CD14-positive monocyte (primary cell): Measurements from ENCODE around the gene ANKRD10. TPM values are rescaled to one million over a fixed set of nuclear protein-coding genes. Genes with fewer than 3 reads are reported as not detected.

ENCODE experiments used
- DNase-seq, 3 donors: peaks; one replicate each; pipeline ENCODE4 v3.0.0-alpha.2; 2011 to 2022
- H2AFZ ChIP-seq: 2 replicates; pipeline ENCODE4 v1.6.0; 2012; ENCODE audit warnings: mild to moderate bottlenecking, low read depth, low read length, inconsistent platforms; ENCODE audit not compliant: insufficient read depth, poor library complexity, severe bottlenecking
- H3K27ac ChIP-seq, 2 donors: 1 replicate in 1 of 2; 2 replicates in 1 of 2; pipeline ENCODE4 v1.5.1; 2012 to 2013; ENCODE audit warnings: low read length in 2 of 2, control low read depth in 1 of 2, inconsistent platforms in 1 of 2, low read depth in 1 of 2, mild to moderate bottlenecking in 1 of 2
- H3K27me3 ChIP-seq, 2 donors: one replicate each; pipeline versions ENCODE4 v1.6.0 to v1.6.1; 2011 to 2013; ENCODE audit warnings: low read length in 2 of 2; ENCODE audit not compliant: control insufficient read depth in 2 of 2, insufficient read depth in 2 of 2
- H3K36me3 ChIP-seq, 2 donors: replicated peaks in 1 of 2; 1 replicate in 1 of 2; 2 replicates in 1 of 2; pipeline versions ENCODE4 v1.5.1 to v1.6.1; 2012 to 2013; ENCODE audit warnings: low read length in 2 of 2, control low read depth in 1 of 2, inconsistent platforms in 1 of 2, mild to moderate bottlenecking in 1 of 2; ENCODE audit not compliant: insufficient read depth in 2 of 2, control insufficient read depth in 1 of 2
- H3K4me1 ChIP-seq, 2 donors: 1 replicate in 1 of 2; 2 replicates in 1 of 2; pipeline versions ENCODE4 v1.5.1 to v1.6.1; 2012 to 2013; ENCODE audit warnings: low read length in 2 of 2, control low read depth in 1 of 2, inconsistent platforms in 1 of 2, mild to moderate bottlenecking in 1 of 2, moderate library complexity in 1 of 2; ENCODE audit not compliant: insufficient read depth in 2 of 2, control insufficient read depth in 1 of 2
- H3K4me2 ChIP-seq: replicated peaks from 2 replicates; pipeline ENCODE3; 2012; ENCODE audit warnings: low read length, moderate library complexity, mild to moderate bottlenecking; ENCODE audit not compliant: poor library complexity, severe bottlenecking; ENCODE audit errors: extremely low read depth
- H3K4me3 ChIP-seq, 3 experiments: fragments of 200-600 bp in 1 of 3; sonication (generic) in 1 of 3; replicated peaks in 1 of 3; 1 replicate in 2 of 3; 2 replicates in 1 of 3; pipeline ENCODE4 v1.5.1; 2011 to 2013; ENCODE audit warnings: low read length in 3 of 3, mild to moderate bottlenecking in 3 of 3, control low read depth in 2 of 3, low read depth in 2 of 3, inconsistent platforms in 1 of 3, moderate library complexity in 1 of 3
- H3K79me2 ChIP-seq: 2 replicates; pipeline ENCODE4 v1.6.0; 2012; ENCODE audit warnings: mild to moderate bottlenecking, control low read depth, inconsistent platforms, low read length, moderate library complexity; ENCODE audit not compliant: insufficient read depth
- H3K9ac ChIP-seq: 2 replicates; pipeline ENCODE4 v1.6.0; 2017; ENCODE audit warnings: low read length, mild to moderate bottlenecking; ENCODE audit not compliant: insufficient read depth, poor library complexity, severe bottlenecking
- H3K9me3 ChIP-seq, 2 donors: replicated peaks in 1 of 2; 1 replicate in 1 of 2; 2 replicates in 1 of 2; pipeline versions ENCODE4 v1.5.1 to v1.6.1; 2012 to 2013; ENCODE audit warnings: low read length in 2 of 2, control low read depth in 1 of 2; ENCODE audit not compliant: control insufficient read depth in 1 of 2, insufficient read depth in 1 of 2
- H4K20me1 ChIP-seq: 2 replicates; pipeline ENCODE4 v1.6.0; 2012; ENCODE audit warnings: mild to moderate bottlenecking, low read length, control low read depth, moderate library complexity; ENCODE audit not compliant: insufficient read depth
- H3K27ac Mint-ChIP-seq, 7 donors: one replicate each; pipeline ENCODE4 v1.8.0; 2020; ENCODE audit warnings: mild to moderate bottlenecking in 7 of 7, mixed read lengths in 7 of 7, moderate library complexity in 6 of 7, inconsistent platforms in 2 of 7
- H3K27me3 Mint-ChIP-seq, 3 donors: one replicate each; pipeline ENCODE4 v1.8.0; 2021 to 2022; ENCODE audit warnings: low read depth in 3 of 3, mild to moderate bottlenecking in 3 of 3, mixed read lengths in 3 of 3, moderate library complexity in 3 of 3, inconsistent platforms in 1 of 3
- H3K36me3 Mint-ChIP-seq, 2 donors: one replicate each; pipeline ENCODE4 v1.8.0; 2020; ENCODE audit warnings: mixed read lengths in 2 of 2, inconsistent platforms in 1 of 2, mild to moderate bottlenecking in 1 of 2
- H3K4me1 Mint-ChIP-seq: one replicate; pipeline ENCODE4 v1.8.0; 2020; ENCODE audit warnings: mild to moderate bottlenecking, mixed read lengths
- H3K4me3 Mint-ChIP-seq, 2 donors: one replicate each; pipeline ENCODE4 v1.8.0; 2020; ENCODE audit warnings: mild to moderate bottlenecking in 2 of 2, mixed read lengths in 2 of 2, moderate library complexity in 1 of 2
- H3K9me3 Mint-ChIP-seq, 7 donors: one replicate each; pipeline ENCODE4 v1.8.0; 2020 to 2022; ENCODE audit warnings: mixed read lengths in 7 of 7, mild to moderate bottlenecking in 6 of 7, moderate library complexity in 6 of 7, inconsistent platforms in 2 of 7
- WGBS: methylation state at CpG from one replicate; pipeline ENCODE4 v1.1.5; 2013; ENCODE audit warnings: missing lambda C conversion rate; ENCODE audit not compliant: insufficient coverage; 5-methylcytosine and 5-hydroxymethylcytosine counted together
- intact Hi-C, 2 donors: fragments of 100-400 bp; cut with micrococcal nuclease; formaldehyde crosslinking; loops; one replicate each; pipeline versions ENCODE4 v1.15.0 to v1.15.1; 2023
- polyA plus RNA-seq, 3 donors: library from polyadenylated mRNA; depleted of rRNA in 1 of 3; unstranded in 2 of 3; stranded (reverse) in 1 of 3; fragments of 300-500 nt in 2 of 3; fragments of >200 nt in 1 of 3; fragmentation: Illumina TruSeq in 2 of 3; gene quantifications; 1 replicate in 2 of 3; 2 replicates in 1 of 3; pipeline ENCODE4 v1.2.3, GENCODE V29; 2012 to 2021
- TF ChIP-seq, protein P1 (sequence below): fragments of 200-600 bp; IDR thresholded peaks from one replicate; pipeline ENCODE4 v1.8.0; 2022; ENCODE audit warnings: antibody characterized with exemption, mild to moderate bottlenecking

The ANKRD10 gene
- polyA plus RNA-seq, 3 donors: 30.5 to 79.9 (median 37.2) TPM

- Histone ChIP-seq H3K36me3 (no peaks in the 10 kb centered on the region), H3K9me3 (peaks cover 21 to 37% of the 10 kb centered on the region in 2 donors), H3K4me3 (no peak overlapping the region), H3K79me2 (no peaks in the 10 kb centered on the region), H4K20me1 (no peaks in the 10 kb centered on the region), H3K9ac (no peak overlapping the region), H3K27me3 (no peaks in the 10 kb centered on the region), H3K4me2 (no peak overlapping the region), H2AFZ (no peak overlapping the region), H3K4me1 (no peaks in the 10 kb centered on the region), H3K27ac (no peak overlapping the region)
- TF ChIP-seq, protein P1, sequence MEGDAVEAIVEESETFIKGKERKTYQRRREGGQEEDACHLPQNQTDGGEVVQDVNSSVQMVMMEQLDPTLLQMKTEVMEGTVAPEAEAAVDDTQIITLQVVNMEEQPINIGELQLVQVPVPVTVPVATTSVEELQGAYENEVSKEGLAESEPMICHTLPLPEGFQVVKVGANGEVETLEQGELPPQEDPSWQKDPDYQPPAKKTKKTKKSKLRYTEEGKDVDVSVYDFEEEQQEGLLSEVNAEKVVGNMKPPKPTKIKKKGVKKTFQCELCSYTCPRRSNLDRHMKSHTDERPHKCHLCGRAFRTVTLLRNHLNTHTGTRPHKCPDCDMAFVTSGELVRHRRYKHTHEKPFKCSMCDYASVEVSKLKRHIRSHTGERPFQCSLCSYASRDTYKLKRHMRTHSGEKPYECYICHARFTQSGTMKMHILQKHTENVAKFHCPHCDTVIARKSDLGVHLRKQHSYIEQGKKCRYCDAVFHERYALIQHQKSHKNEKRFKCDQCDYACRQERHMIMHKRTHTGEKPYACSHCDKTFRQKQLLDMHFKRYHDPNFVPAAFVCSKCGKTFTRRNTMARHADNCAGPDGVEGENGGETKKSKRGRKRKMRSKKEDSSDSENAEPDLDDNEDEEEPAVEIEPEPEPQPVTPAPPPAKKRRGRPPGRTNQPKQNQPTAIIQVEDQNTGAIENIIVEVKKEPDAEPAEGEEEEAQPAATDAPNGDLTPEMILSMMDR: no peak
- H3K36me3 Mint-ChIP-seq: no peaks in the 10 kb centered on the region
- H3K4me3 Mint-ChIP-seq: no peak overlapping the region
- intact Hi-C loops: no loop called here
- H3K27me3 Mint-ChIP-seq: peaks cover 4 to 7% (median 6%) of the 10 kb centered on the region in 3 donors
- no CpG with 5 or more reads among the region's 3 CpGs for WGBS
- DNase-seq: no peak
- no peak overlapping the region for H3K27ac Mint-ChIP-seq
- H3K9me3 Mint-ChIP-seq: peaks cover 15 to 52% (median 45%) of the 10 kb centered on the region in 7 donors
- no peaks in the 10 kb centered on the region for H3K4me1 Mint-ChIP-seq
Measured at GRCh38 chr13:110963554-110963970, 48.7 kb upstream of the ANKRD10 start.

- Histone ChIP-seq H3K27ac (no peak overlapping the region), H2AFZ (no peak overlapping the region), H3K79me2 (no peaks in the 10 kb centered on the region), H3K36me3 (no peaks in the 10 kb centered on the region), H3K27me3 (no peaks in the 10 kb centered on the region), H3K9ac (no peak overlapping the region), H4K20me1 (no peaks in the 10 kb centered on the region), H3K9me3 (peaks cover 21 to 46% of the 10 kb centered on the region in 2 donors), H3K4me1 (no peaks in the 10 kb centered on the region), H3K4me2 (no peak overlapping the region), H3K4me3 (no peak overlapping the region)
- no peak for DNase-seq
- H3K9me3 Mint-ChIP-seq: peaks cover 23 to 60% (median 53%) of the 10 kb centered on the region in 7 donors
- no peak overlapping the region for H3K27ac Mint-ChIP-seq
- H3K36me3 Mint-ChIP-seq: no peaks in the 10 kb centered on the region
- TF ChIP-seq, protein P1: no peak
- no CpG with 5 or more reads among the region's 1 CpG for WGBS
- intact Hi-C loops: no loop called here
- H3K4me3 Mint-ChIP-seq: no peak overlapping the region
- peaks cover 4 to 9% (median 6%) of the 10 kb centered on the region in 3 donors for H3K27me3 Mint-ChIP-seq
- H3K4me1 Mint-ChIP-seq: no peaks in the 10 kb centered on the region
Measured at GRCh38 chr13:110961959-110962358, 47.1 kb upstream of the ANKRD10 start.
